Astrocyte (in vitro differentiated cells and primary cell): Measurements from ENCODE around the gene ANKRD66. TPM values are rescaled to one million over a fixed set of nuclear protein-coding genes. Genes with fewer than 3 reads are reported as not detected.

ENCODE experiments used
- DNase-seq: peaks from one replicate; pipeline ENCODE4 v3.0.0-alpha.2; 2010; ENCODE audit warnings: low read depth
- FAIRE-seq: peaks from 2 replicates; lab custom pipeline; 2011; peaks lifted over from hg19 to GRCh38; lab: Jason Lieb, UNC
- H2AFZ ChIP-seq: 2 replicates; pipeline ENCODE4 v1.6.0; 2012; ENCODE audit warnings: low read depth, low read length, inconsistent platforms
- H3K27ac ChIP-seq: 2 replicates; pipeline ENCODE4 v1.5.1; 2011; ENCODE audit warnings: low read depth, low read length, inconsistent platforms
- H3K27me3 ChIP-seq: 2 replicates; pipeline ENCODE4 v1.6.0; 2011; ENCODE audit warnings: low read length, inconsistent platforms; ENCODE audit not compliant: insufficient read depth
- H3K36me3 ChIP-seq: 2 replicates; pipeline ENCODE4 v1.5.1; 2011; ENCODE audit warnings: low read length, inconsistent platforms; ENCODE audit not compliant: insufficient read depth
- H3K4me1 ChIP-seq: 2 replicates; pipeline ENCODE4 v1.5.1; 2011; ENCODE audit warnings: low read length, inconsistent platforms; ENCODE audit not compliant: insufficient read depth
- H3K4me2 ChIP-seq: 2 replicates; pipeline ENCODE4 v1.6.0; 2012; ENCODE audit warnings: low read length, inconsistent platforms
- H3K4me3 ChIP-seq: 2 replicates; pipeline ENCODE4 v1.5.1; 2011; ENCODE audit warnings: low read depth, mild to moderate bottlenecking, low read length, inconsistent platforms; ENCODE audit not compliant: insufficient read depth
- H3K79me2 ChIP-seq: 2 replicates; pipeline ENCODE4 v1.6.0; 2012; ENCODE audit warnings: mild to moderate bottlenecking, low read length, inconsistent platforms; ENCODE audit not compliant: insufficient read depth
- H3K9ac ChIP-seq: 2 replicates; pipeline ENCODE4 v1.6.0; 2012; ENCODE audit warnings: mild to moderate bottlenecking, low read length, inconsistent platforms
- H3K9me3 ChIP-seq: 2 replicates; pipeline ENCODE4 v1.5.1; 2012; ENCODE audit warnings: low read depth, mild to moderate bottlenecking, low read length, inconsistent platforms; ENCODE audit not compliant: insufficient read depth
- H4K20me1 ChIP-seq: 2 replicates; pipeline ENCODE4 v1.6.0; 2012; ENCODE audit warnings: low read length, inconsistent platforms; ENCODE audit not compliant: insufficient read depth
- H3K27ac Mint-ChIP-seq: one replicate; pipeline ENCODE4 v1.8.0; 2021; ENCODE audit warnings: mild to moderate bottlenecking, mixed read lengths; ENCODE audit not compliant: unreplicated experiment
- H3K27me3 Mint-ChIP-seq: one replicate; pipeline ENCODE4 v1.8.0; 2021; ENCODE audit warnings: low read depth, mixed read lengths; ENCODE audit not compliant: unreplicated experiment
- H3K36me3 Mint-ChIP-seq: one replicate; pipeline ENCODE4 v1.8.0; 2021; ENCODE audit warnings: low read depth, mixed read lengths; ENCODE audit not compliant: unreplicated experiment
- H3K4me1 Mint-ChIP-seq: one replicate; pipeline ENCODE4 v1.8.0; 2021; ENCODE audit warnings: low read depth, mixed read lengths; ENCODE audit not compliant: unreplicated experiment
- H3K4me3 Mint-ChIP-seq: one replicate; pipeline ENCODE4 v1.8.0; 2021; ENCODE audit warnings: mild to moderate bottlenecking, moderate library complexity, mixed read lengths; ENCODE audit not compliant: unreplicated experiment
- H3K9me3 Mint-ChIP-seq: one replicate; pipeline ENCODE4 v1.8.0; 2021; ENCODE audit warnings: mild to moderate bottlenecking, mixed read lengths; ENCODE audit not compliant: unreplicated experiment
- CTCF ChIP-seq: IDR thresholded peaks from 2 replicates; pipeline ENCODE4 v1.5.1; 2011; ENCODE audit warnings: low read depth, mild to moderate bottlenecking, inconsistent platforms, low read length, moderate library complexity; ENCODE audit not compliant: insufficient read depth
- EZH2 ChIP-seq: IDR thresholded peaks from 2 replicates; pipeline ENCODE4 v1.6.1; 2012; ENCODE audit warnings: mild to moderate bottlenecking, low read length, inconsistent platforms; ENCODE audit not compliant: insufficient read depth
- total RNA-seq: library from RNA; stranded (reverse); gene quantifications from 2 replicates; pipeline ENCODE4 v1.2.1, GENCODE V29; 2021

Gene ANKRD66
- total RNA-seq, 1 donor from 2014 or later = not detected

GRCh38 chr6:46781478-46782378 is 35.0 kb downstream of the ANKRD66 start:
- no peaks in the 10 kb centered on the region for H3K27me3 Mint-ChIP-seq
- Histone ChIP-seq H3K4me1 (no peaks in the 10 kb centered on the region), H3K36me3 (no peaks in the 10 kb centered on the region), H3K27me3 (no peaks in the 10 kb centered on the region), H3K9me3 (no peaks in the 10 kb centered on the region), H2AFZ (no peak overlapping the region), H3K27ac (no peak overlapping the region), H3K9ac (no peak overlapping the region), H3K79me2 (no peaks in the 10 kb centered on the region), H3K4me2 (no peak overlapping the region), H4K20me1 (no peaks in the 10 kb centered on the region), H3K4me3 (no peak overlapping the region)
- no peaks in the 10 kb centered on the region for H3K4me1 Mint-ChIP-seq
- no peak overlapping the region for H3K27ac Mint-ChIP-seq
- H3K9me3 Mint-ChIP-seq = no peaks in the 10 kb centered on the region
- peak; percentile 70 for TF ChIP-seq CTCF
- TF ChIP-seq EZH2 = no peak
- no peak overlapping the region for H3K4me3 Mint-ChIP-seq
- no peaks in the 10 kb centered on the region for H3K36me3 Mint-ChIP-seq
- no peak for FAIRE-seq
- peak; percentile 21 for DNase-seq

GRCh38 chr6:46784535-46784934 is 37.8 kb downstream of the ANKRD66 start:
- Histone ChIP-seq H3K79me2 (no peaks in the 10 kb centered on the region), H3K4me3 (no peak overlapping the region), H3K9ac (no peak overlapping the region), H4K20me1 (no peaks in the 10 kb centered on the region), H3K27me3 (no peaks in the 10 kb centered on the region), H3K9me3 (no peaks in the 10 kb centered on the region), H2AFZ (no peak overlapping the region), H3K4me1 (no peaks in the 10 kb centered on the region), H3K36me3 (no peaks in the 10 kb centered on the region), H3K4me2 (no peak overlapping the region), H3K27ac (no peak overlapping the region)
- DNase-seq = no peak
- TF ChIP-seq EZH2 (no peak), CTCF (no peak)
- Mint-ChIP-seq H3K27ac (no peak overlapping the region), H3K9me3 (no peaks in the 10 kb centered on the region), H3K4me3 (no peak overlapping the region), H3K27me3 (peaks cover 2% of the 10 kb centered on the region), H3K4me1 (no peaks in the 10 kb centered on the region), H3K36me3 (no peaks in the 10 kb centered on the region)
- FAIRE-seq = no peak
